ENCODE measurements around the gene TSR1. TPM values are rescaled to one million over a fixed set of nuclear protein-coding genes. Genes with fewer than 3 reads are reported as not detected.

TSR1 gene
- total and polyA plus RNA-seq, 2 experiments from 2014 or later, result 45.7 to 73.3 TPM

DNA sequence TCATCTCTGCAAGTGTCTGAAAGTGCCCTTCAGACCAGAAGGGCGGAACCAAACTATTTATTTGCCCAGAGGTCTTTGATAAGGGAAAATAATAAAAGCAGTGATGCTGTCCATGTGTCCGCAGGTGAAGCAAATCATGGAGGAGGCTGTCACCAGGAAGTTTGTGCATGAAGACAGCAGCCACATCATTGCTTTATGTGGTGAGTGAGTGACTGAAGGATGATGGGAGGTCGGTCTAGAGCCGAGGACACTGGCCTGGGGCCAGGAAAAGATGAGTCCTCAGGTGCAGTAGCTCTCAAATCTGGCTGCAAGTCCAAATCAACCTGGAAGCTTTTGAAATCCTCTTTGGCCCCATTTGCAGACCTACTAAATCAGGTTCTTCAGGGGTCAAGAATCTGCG is 7.2 kb upstream of the TSR1 start:
- DNase-seq, result peak; percentile 8
- in situ Hi-C loops (cut with MboI), result no loop called here
- WGBS, 2 experiments (ENCODE audit: low coverage in 1 of 2, low lambda C conversion rate in 2 of 2, missing lambda C conversion rate in 2 of 2), result 75 to 80% methylated on average over 5 of the region's 5 CpGs

DNA sequence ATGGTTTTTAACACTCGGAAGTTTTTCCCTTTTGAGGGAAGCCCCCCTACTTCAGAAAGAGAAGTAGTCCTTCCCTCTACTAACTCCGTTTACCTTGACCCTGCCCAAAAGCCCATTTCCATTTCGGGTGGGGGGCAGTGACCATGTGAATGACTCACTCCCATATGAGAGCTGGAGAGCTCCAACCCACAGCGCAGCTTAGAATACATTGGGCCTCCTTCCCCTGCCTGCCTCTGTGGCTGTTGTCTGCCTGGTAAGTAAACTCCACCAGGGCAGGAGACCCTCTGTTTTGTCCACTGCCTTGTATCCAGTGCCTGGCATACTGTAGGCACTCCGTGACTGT is 2.0 kb upstream of the TSR1 start:
- H3K9me2 ChIP-seq (ENCODE audit: insufficient read depth), result no peaks in the 10 kb centered on the region
- peaks cover 7% of the 10 kb centered on the region for H3K4me1 ChIP-seq (ENCODE audit: insufficient read depth)
- no peaks in the 10 kb centered on the region for H3K9me3 ChIP-seq (ENCODE audit: low read depth)
- H4K20me1 ChIP-seq (ENCODE audit: insufficient read depth), result no peaks in the 10 kb centered on the region
- H3K9ac ChIP-seq, result peak overlapping the region; percentile 94
- H2AFZ ChIP-seq, result peak overlapping the region; percentile 90
- peak; percentile 34 for DNase-seq
- WGBS, 2 experiments (ENCODE audit: low coverage in 1 of 2, low lambda C conversion rate in 2 of 2, missing lambda C conversion rate in 2 of 2), result 5 to 6% methylated on average over 5 of the region's 5 CpGs
- H3K27me3 ChIP-seq (replicated peaks; ENCODE audit: insufficient read depth), result no peaks in the 10 kb centered on the region
- H3F3A ChIP-seq (ENCODE audit: insufficient read depth), result 0 out of 2 replicates have a peak, but pooled peaks cover 4% of the 10 kb centered on the region
- H3K79me2 ChIP-seq (ENCODE audit: insufficient read depth), result peaks cover 34% of the 10 kb centered on the region
- peak overlapping the region; percentile 98 for H3K4me3 ChIP-seq
- H3K27ac ChIP-seq, result no peak overlapping the region
- H3K36me3 ChIP-seq (ENCODE audit: low read depth), result peaks cover 21% of the 10 kb centered on the region
- TF ChIP-seq EZH2 (IDR thresholded peaks at IDR 0.05; ENCODE audit: insufficient read depth, poor library complexity, severe bottlenecking) (no peak), EZH2phosphoT487 (IDR thresholded peaks at IDR 0.05; ENCODE audit: insufficient read depth, low read depth) (no peak)
- in situ Hi-C loops (cut with MboI), result no loop called here
- peak overlapping the region; percentile 68 for H3K4me2 ChIP-seq (ENCODE audit: unreplicated experiment)

More for the DNA sequence above, 7.2 kb upstream of the TSR1 start:
- Histone ChIP-seq H3F3A (ENCODE audit: insufficient read depth) (no peaks in the 10 kb centered on the region), H3K4me3 (no peak overlapping the region), H3K36me3 (ENCODE audit: low read depth) (no peaks in the 10 kb centered on the region), H3K9me3 (ENCODE audit: low read depth) (no peaks in the 10 kb centered on the region), H4K20me1 (ENCODE audit: insufficient read depth) (no peaks in the 10 kb centered on the region), H3K4me2 (ENCODE audit: unreplicated experiment) (no peak overlapping the region), H3K9ac (no peak overlapping the region), H3K27me3 (replicated peaks; ENCODE audit: insufficient read depth) (no peaks in the 10 kb centered on the region), H3K27ac (no peak overlapping the region), H3K79me2 (ENCODE audit: insufficient read depth) (0 out of 2 replicates have a peak, but pooled peaks cover 5% of the 10 kb centered on the region), H3K9me2 (ENCODE audit: insufficient read depth) (no peaks in the 10 kb centered on the region), H3K4me1 (ENCODE audit: insufficient read depth) (peaks cover 7% of the 10 kb centered on the region; the same call in 1 of the 2 replicates), H2AFZ (no peak overlapping the region)
- TF ChIP-seq EZH2 (IDR thresholded peaks at IDR 0.05; ENCODE audit: insufficient read depth, poor library complexity, severe bottlenecking), result no peak
- no peak for TF ChIP-seq EZH2phosphoT487 (IDR thresholded peaks at IDR 0.05; ENCODE audit: insufficient read depth, low read depth)

DNA sequence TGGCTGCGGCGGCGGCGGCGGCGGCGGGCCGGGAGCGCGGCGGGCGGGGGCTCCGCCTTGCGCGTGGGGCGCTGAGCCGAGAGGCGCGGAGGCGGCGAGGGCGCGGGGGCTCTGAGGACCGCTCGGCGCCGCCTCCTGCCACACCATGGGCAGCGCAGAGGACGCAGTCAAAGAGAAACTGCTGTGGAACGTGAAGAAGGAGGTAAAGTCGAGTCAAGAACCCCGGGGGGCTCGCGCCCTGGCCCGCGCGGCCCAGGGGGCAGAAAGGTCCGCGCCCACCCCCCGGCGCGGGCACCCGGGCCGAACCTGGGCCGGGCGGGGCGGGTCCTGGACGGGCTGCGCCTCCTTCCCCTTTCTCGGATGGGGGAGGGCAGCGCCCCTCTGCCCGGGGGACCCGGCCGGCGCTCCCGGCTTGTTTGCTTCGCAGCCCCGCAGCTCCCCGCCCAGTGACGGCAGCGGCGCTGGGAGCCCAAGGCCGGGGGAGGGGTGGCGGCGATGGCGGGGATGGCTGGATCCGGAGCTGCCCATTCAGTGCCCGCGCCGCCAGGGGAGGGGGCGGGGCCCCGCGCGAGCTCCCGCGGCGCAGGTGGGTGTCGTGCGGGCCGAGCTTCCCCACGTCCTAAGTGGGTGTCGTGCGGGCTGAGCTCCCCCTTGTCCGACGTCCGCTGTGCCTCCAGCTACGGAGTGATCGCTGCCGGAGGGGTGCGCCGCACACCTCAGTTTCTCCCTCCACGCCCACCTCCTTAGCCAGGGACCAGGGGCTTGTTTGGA is 1.5 kb upstream of the TSR1 start:
- in situ Hi-C loops (cut with MboI), result no loop called here
- peak overlapping the region; percentile 68 for H3K4me2 ChIP-seq (ENCODE audit: unreplicated experiment)
- 0 out of 2 replicates have a peak, but pooled peaks cover 4% of the 10 kb centered on the region for H3F3A ChIP-seq (ENCODE audit: insufficient read depth)
- H3K79me2 ChIP-seq (ENCODE audit: insufficient read depth), result peaks cover 40% of the 10 kb centered on the region
- H3K4me1 ChIP-seq (ENCODE audit: insufficient read depth), result peaks cover 7% of the 10 kb centered on the region
- peak overlapping the region; percentile 90 for H2AFZ ChIP-seq
- peaks cover 26% of the 10 kb centered on the region for H3K36me3 ChIP-seq (ENCODE audit: low read depth)
- WGBS, 2 experiments (ENCODE audit: low coverage in 1 of 2, low lambda C conversion rate in 2 of 2, missing lambda C conversion rate in 2 of 2), result 1 to 3% methylated on average over 28 to 80 of the region's 92 CpGs
- peak overlapping the region; percentile 94 for H3K9ac ChIP-seq
- no peaks in the 10 kb centered on the region for H3K9me3 ChIP-seq (ENCODE audit: low read depth)
- no peaks in the 10 kb centered on the region for H4K20me1 ChIP-seq (ENCODE audit: insufficient read depth)
- no peaks in the 10 kb centered on the region for H3K9me2 ChIP-seq (ENCODE audit: insufficient read depth)
- TF ChIP-seq EZH2phosphoT487 (IDR thresholded peaks at IDR 0.05; ENCODE audit: insufficient read depth, low read depth), result no peak
- TF ChIP-seq EZH2 (IDR thresholded peaks at IDR 0.05; ENCODE audit: insufficient read depth, poor library complexity, severe bottlenecking), result no peak
- H3K27ac ChIP-seq, result peak overlapping the region; percentile 35; the same call in 1 of the 2 replicates
- H3K27me3 ChIP-seq (replicated peaks; ENCODE audit: insufficient read depth), result no peaks in the 10 kb centered on the region
- H3K4me3 ChIP-seq, result peak overlapping the region; percentile 98
- peak; percentile 84 for DNase-seq

DNA sequence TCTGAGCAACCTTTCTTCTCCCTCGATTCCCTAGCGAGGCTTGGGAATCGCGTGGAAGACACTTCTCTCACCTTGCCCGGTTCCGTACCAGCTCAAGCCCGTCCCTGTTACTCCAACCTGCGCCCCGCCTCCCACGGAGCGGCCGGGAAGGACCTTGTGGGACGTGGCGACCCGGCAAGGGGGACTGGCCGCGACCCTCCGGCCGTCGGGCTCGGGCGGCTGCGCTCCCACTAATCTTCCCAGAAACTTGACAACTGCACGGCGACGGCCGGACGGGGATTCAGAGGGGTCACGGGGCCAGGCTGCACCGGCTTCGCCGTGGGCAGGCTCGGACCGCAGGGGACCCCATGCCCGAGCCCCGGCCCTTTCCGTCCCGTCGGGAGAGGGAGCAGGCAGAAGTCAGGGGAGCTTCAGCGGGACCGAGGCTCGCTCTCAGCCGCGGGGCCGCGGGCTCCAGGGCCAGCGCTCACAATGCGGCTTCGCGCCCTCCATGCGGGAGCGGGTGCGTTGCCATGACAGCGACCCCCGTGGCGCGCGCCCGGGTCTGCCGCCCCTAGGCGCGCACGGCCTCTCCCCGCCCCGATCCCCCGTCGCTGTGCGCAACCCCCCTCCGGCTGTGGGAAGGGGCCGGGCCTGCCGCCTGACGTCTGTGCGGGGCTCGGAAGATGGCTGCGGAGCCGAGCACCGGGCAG is 741 bp upstream of the TSR1 start, which contains the start of gene SGSM2:
Gene SGSM2 (plus strand): TSS at position 650 of the 692 bp plus-strand sequence. CDS start 188 bp downstream, outside the sequence.
- H3K9me2 ChIP-seq (ENCODE audit: insufficient read depth), result no peaks in the 10 kb centered on the region

More for the DNA sequence above, 741 bp upstream of the TSR1 start, which contains the start of gene SGSM2:
- 0 out of 2 replicates have a peak, but pooled peaks cover 7% of the 10 kb centered on the region for H3F3A ChIP-seq (ENCODE audit: insufficient read depth)
- H3K79me2 ChIP-seq (ENCODE audit: insufficient read depth), result peaks cover 45% of the 10 kb centered on the region
- no peaks in the 10 kb centered on the region for H4K20me1 ChIP-seq (ENCODE audit: insufficient read depth)
- peak within 1 kb of the TSS; percentile 98 for H3K4me3 ChIP-seq
- peaks cover 32% of the 10 kb centered on the region for H3K36me3 ChIP-seq (ENCODE audit: low read depth)
- H2AFZ ChIP-seq, result peak within 1 kb of the TSS; percentile 90
- TF ChIP-seq EZH2 (IDR thresholded peaks at IDR 0.05; ENCODE audit: insufficient read depth, poor library complexity, severe bottlenecking), result no peak
- no peak for TF ChIP-seq EZH2phosphoT487 (IDR thresholded peaks at IDR 0.05; ENCODE audit: insufficient read depth, low read depth)
- H3K4me2 ChIP-seq (ENCODE audit: unreplicated experiment), result peak within 1 kb of the TSS; percentile 86
- H3K9ac ChIP-seq, result peak within 1 kb of the TSS; percentile 94
- 2% methylated on average over 35 to 60 of the region's 77 CpGs for WGBS, 2 experiments (ENCODE audit: low coverage in 1 of 2, low lambda C conversion rate in 2 of 2, missing lambda C conversion rate in 2 of 2)
- peak within 1 kb of the TSS; percentile 69 for H3K27ac ChIP-seq
- no peaks in the 10 kb centered on the region for H3K27me3 ChIP-seq (replicated peaks; ENCODE audit: insufficient read depth)
- DNase-seq, result peak; percentile 68
- in situ Hi-C loops (cut with MboI), result no loop called here
- H3K9me3 ChIP-seq (ENCODE audit: low read depth), result no peaks in the 10 kb centered on the region
- peaks cover 7% of the 10 kb centered on the region for H3K4me1 ChIP-seq (ENCODE audit: insufficient read depth)

Data from GM23248 (cell line).